ENCODE results near the gene MACIR. TPM values are rescaled to one million over a fixed set of nuclear protein-coding genes. Genes with fewer than 3 reads are reported as not detected.

The MACIR gene
- total and polyA plus RNA-seq, 4 donors: 0.69 to 18.6 (median 0.83) TPM

DNA sequence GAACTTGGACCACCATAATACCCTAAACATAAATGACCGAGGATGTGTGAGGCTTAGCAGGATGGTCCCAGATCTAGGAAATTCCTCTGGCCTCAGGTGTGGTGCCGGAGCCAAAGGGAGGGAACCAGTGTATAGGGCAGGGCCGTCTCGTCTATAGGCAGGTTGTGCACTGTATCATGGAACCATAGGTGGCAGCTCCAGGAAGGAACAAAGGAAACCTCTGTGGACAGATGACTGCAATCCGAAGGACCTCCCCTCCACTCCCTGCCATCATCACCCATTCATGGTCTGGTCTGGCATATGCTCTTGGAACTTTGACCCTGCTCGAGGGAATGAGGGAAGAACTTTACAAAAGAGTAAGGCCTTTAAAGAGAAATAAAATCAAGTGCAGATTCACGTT, 2.9 kb upstream of the MACIR start:
- H3K36me3 ChIP-seq (ENCODE audit: control insufficient read depth in 4 of 4, insufficient read depth in 3 of 4, low read depth in 1 of 4, low read length in 3 of 4): no peaks in the 10 kb centered on the region
- no peak overlapping the region for H3K9ac ChIP-seq (ENCODE audit: low read depth in 1 of 2, low read length in 2 of 2)
- H3K4me1 ChIP-seq (ENCODE audit: control insufficient read depth in 4 of 4, insufficient read depth in 4 of 4, low read length in 3 of 4): peaks cover 0 to 16% (median 8%) of the 10 kb centered on the region in 4 donors
- TF ChIP-seq, protein P1, sequence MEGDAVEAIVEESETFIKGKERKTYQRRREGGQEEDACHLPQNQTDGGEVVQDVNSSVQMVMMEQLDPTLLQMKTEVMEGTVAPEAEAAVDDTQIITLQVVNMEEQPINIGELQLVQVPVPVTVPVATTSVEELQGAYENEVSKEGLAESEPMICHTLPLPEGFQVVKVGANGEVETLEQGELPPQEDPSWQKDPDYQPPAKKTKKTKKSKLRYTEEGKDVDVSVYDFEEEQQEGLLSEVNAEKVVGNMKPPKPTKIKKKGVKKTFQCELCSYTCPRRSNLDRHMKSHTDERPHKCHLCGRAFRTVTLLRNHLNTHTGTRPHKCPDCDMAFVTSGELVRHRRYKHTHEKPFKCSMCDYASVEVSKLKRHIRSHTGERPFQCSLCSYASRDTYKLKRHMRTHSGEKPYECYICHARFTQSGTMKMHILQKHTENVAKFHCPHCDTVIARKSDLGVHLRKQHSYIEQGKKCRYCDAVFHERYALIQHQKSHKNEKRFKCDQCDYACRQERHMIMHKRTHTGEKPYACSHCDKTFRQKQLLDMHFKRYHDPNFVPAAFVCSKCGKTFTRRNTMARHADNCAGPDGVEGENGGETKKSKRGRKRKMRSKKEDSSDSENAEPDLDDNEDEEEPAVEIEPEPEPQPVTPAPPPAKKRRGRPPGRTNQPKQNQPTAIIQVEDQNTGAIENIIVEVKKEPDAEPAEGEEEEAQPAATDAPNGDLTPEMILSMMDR (IDR thresholded peaks at IDR 0.05; ENCODE audit: low read depth, low read length, missing input control): no peak
- no peak for TF ChIP-seq NR2F2 (IDR thresholded peaks at IDR 0.05)
- TF ChIP-seq RXRA (IDR thresholded peaks at IDR 0.05): no peak
- TF ChIP-seq HNF4G (IDR thresholded peaks at IDR 0.05): no peak
- TF ChIP-seq, protein P2, sequence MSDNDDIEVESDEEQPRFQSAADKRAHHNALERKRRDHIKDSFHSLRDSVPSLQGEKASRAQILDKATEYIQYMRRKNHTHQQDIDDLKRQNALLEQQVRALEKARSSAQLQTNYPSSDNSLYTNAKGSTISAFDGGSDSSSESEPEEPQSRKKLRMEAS (IDR thresholded peaks at IDR 0.05): no peak
- TF ChIP-seq EGR1 (IDR thresholded peaks at IDR 0.05; ENCODE audit: low read depth in 2 of 2): no peak
- TF ChIP-seq FOXA1 (IDR thresholded peaks at IDR 0.05): no peak
- no peak for TF ChIP-seq TAF1 (conservative IDR thresholded peaks at IDR 0.05)
- TF ChIP-seq JUND (IDR thresholded peaks at IDR 0.05): no peak
- TF ChIP-seq, protein P3, sequence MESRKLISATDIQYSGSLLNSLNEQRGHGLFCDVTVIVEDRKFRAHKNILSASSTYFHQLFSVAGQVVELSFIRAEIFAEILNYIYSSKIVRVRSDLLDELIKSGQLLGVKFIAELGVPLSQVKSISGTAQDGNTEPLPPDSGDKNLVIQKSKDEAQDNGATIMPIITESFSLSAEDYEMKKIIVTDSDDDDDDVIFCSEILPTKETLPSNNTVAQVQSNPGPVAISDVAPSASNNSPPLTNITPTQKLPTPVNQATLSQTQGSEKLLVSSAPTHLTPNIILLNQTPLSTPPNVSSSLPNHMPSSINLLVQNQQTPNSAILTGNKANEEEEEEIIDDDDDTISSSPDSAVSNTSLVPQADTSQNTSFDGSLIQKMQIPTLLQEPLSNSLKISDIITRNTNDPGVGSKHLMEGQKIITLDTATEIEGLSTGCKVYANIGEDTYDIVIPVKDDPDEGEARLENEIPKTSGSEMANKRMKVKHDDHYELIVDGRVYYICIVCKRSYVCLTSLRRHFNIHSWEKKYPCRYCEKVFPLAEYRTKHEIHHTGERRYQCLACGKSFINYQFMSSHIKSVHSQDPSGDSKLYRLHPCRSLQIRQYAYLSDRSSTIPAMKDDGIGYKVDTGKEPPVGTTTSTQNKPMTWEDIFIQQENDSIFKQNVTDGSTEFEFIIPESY (IDR thresholded peaks at IDR 0.05): no peak
- no peak for TF ChIP-seq YY1 (IDR thresholded peaks at IDR 0.05)
- TF ChIP-seq SP1 (IDR thresholded peaks at IDR 0.05): no peak
- TF ChIP-seq FOXA2 (IDR thresholded peaks at IDR 0.05): no peak
- TF ChIP-seq, protein P4, sequence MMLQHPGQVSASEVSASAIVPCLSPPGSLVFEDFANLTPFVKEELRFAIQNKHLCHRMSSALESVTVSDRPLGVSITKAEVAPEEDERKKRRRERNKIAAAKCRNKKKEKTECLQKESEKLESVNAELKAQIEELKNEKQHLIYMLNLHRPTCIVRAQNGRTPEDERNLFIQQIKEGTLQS (IDR thresholded peaks at IDR 0.05): no peak
- no peak for TF ChIP-seq GABPA (IDR thresholded peaks at IDR 0.05 in 1 of 2, conservative IDR thresholded peaks at IDR 0.05 in 1 of 2)
- TF ChIP-seq, protein P5, sequence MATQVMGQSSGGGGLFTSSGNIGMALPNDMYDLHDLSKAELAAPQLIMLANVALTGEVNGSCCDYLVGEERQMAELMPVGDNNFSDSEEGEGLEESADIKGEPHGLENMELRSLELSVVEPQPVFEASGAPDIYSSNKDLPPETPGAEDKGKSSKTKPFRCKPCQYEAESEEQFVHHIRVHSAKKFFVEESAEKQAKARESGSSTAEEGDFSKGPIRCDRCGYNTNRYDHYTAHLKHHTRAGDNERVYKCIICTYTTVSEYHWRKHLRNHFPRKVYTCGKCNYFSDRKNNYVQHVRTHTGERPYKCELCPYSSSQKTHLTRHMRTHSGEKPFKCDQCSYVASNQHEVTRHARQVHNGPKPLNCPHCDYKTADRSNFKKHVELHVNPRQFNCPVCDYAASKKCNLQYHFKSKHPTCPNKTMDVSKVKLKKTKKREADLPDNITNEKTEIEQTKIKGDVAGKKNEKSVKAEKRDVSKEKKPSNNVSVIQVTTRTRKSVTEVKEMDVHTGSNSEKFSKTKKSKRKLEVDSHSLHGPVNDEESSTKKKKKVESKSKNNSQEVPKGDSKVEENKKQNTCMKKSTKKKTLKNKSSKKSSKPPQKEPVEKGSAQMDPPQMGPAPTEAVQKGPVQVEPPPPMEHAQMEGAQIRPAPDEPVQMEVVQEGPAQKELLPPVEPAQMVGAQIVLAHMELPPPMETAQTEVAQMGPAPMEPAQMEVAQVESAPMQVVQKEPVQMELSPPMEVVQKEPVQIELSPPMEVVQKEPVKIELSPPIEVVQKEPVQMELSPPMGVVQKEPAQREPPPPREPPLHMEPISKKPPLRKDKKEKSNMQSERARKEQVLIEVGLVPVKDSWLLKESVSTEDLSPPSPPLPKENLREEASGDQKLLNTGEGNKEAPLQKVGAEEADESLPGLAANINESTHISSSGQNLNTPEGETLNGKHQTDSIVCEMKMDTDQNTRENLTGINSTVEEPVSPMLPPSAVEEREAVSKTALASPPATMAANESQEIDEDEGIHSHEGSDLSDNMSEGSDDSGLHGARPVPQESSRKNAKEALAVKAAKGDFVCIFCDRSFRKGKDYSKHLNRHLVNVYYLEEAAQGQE (IDR thresholded peaks at IDR 0.05): no peak
- TF ChIP-seq HNF4A (conservative IDR thresholded peaks at IDR 0.05): no peak
- no peak for TF ChIP-seq RAD21 (IDR thresholded peaks at IDR 0.05)
- WGBS: 86% methylated on average over 7 of the region's 7 CpGs
- no peaks in the 10 kb centered on the region for H3K9me3 ChIP-seq (ENCODE audit: control insufficient read depth in 4 of 4, low read length in 3 of 4)
- no peak overlapping the region for H3K4me3 ChIP-seq (ENCODE audit: low read depth in 1 of 3, low read length in 3 of 3)
- no peak for DNase-seq (ENCODE audit: low spot score)
- no peak overlapping the region for H3K27ac ChIP-seq (ENCODE audit: low read depth in 1 of 2, low read length in 2 of 2)
- H3K27me3 ChIP-seq (ENCODE audit: control insufficient read depth in 4 of 4, insufficient read depth in 4 of 4, low read length in 3 of 4): no peaks in the 10 kb centered on the region

Data from liver (tissue), 9 donors.